Astrocyte of the hippocampus (primary cell): Measurements from ENCODE around the gene DAAM2.

Experiments
- DNase-seq: peaks from one replicate; pipeline ENCODE4 v3.0.0; 2011; ENCODE audit warnings: low read depth, low spot score

The DAAM2 gene

DNA sequence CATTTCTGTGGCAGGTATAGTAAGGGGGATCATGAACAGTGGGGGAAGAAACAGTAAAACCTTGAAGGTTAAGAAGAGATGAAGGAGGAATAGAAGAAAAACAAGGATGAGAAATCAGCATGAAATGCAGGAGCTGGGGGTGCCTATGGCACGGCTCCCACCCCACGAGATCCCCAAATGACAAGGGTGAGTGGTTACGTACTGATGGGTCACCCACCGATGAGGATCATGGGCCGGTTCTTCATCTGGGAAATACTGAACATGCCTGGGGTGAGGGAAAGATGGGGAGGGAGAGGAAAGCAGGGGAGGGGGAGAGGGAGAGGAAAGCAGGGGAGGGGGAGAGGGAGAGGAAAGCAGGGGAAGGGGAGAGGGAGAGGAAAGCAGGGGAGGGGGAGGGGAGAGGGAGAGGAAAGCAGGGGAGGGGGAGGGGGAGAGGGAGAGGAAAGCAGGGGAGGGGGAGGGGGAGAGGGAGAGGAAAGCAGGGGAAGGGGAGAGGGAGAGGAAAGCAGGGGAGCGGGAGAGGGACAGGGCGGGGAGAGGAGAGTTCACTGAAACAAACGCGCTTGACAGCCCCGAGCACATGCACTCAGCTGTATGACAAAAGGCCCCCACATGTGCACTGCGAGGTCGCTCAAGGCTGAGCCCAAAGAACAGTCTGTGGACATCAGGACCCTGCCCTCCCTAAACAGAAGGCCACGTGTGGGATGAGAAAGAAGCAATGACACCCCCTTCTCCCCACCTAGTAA is 116.8 kb downstream of the DAAM2 start:
- no peak for DNase-seq

DNA sequence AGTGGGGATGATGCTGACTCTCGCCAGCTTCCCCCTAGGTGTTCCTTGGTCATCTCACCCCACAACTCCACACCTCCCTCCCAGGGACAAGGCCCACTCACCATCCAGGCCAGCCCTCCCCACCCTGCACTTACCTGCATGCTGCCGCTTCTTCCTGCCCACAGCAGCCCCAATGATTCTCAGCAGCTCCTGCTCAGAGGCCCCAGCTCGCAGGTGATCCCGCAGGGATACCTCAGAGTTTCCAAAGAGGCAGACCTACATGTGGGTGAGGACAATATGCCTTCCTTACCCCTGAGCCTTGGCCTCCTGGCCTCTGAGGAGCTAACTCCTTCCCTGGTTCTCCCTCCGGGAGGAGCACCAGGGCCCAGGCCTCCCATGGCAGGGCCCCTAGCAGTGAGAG is 117.5 kb downstream of the DAAM2 start:
- DNase-seq, result no peak

DNA sequence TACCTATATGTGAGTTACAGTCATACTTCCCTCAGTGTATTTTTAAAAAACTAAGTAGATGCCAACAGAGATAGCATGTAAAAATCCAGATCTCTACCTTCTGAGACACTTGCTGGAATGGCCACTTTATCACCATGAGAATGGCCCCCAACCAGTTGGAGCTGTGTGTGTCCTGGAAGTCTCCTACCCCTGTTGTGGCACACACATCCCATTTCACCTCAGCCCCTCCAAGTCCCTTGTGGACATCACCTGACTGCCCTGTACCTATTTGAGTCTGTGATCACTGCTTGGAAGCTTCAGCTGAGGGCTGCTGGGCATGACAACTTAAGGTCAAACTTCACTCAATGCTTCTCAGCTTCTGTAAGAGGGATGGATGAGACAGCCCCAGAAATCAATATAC is 118.0 kb downstream of the DAAM2 start:
- no peak for DNase-seq

DNA sequence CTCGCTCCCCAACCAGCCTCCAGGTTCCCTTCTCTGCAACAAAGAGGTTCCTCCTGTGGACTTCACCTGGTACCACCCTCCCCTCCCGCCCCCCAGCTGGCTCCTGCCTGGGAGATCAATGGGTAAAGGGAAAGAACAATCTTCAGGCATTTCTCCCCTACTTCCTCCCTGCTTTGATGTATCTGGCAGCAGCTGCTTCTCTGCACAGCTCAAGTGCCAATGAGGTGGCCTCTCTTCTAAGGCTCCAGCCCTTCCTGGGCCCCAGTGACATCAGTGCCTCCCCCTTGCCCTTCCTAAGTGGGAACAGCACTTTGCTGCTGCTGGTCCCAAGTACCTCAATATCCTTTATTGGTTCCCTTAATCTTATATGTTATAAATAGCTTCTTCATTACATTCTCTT is 118.6 kb downstream of the DAAM2 start:
- DNase-seq, result no peak

DNA sequence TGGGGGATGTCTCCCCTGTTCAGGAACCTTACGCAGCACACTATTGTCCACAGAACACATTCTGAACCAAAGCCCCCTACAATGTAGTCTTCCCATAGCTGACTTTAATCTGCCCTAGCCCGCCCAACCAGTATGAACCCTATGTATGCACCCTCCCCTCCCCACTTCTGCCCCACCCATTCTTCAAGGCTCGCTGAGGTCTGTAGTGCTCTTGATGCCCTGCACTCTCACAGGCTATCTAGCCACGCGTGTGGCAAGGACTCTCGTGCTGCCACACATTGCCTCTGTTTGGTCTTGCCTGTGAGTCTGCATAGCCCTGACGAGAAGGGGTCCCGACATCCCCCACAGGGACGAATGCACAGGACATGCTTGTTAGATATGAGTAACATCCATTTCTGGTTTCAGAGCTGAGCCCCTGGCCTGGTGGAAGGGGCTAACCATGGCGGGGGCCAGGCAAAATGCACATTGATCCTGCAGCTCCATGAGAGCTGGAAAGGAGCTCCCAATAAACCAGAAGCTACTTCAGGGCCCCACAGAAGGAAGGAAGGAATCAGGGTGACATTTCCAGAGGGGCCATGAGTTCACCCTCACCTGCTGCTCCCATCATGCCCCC is 119.4 kb downstream of the DAAM2 start:
- no peak for DNase-seq

DNA sequence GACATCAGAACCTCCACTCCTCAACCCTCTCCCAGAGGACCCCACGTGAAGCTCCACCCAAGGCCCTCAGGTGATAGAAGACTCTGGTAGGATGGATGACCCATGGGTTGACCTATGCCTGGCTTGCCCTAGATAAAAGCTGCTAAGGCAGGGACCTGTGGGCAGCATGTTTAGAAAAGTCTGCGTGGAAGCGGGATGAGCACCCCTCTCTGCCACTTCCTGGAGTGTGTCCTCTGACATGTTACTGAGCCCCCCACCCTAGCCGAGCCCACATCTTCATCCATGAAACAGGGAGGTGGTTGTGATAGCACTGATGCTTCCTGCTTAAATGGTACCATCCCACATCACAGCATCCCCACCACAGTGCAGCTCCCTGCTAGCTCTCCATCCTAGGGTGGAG is 120.3 kb downstream of the DAAM2 start:
- DNase-seq, result no peak

DNA sequence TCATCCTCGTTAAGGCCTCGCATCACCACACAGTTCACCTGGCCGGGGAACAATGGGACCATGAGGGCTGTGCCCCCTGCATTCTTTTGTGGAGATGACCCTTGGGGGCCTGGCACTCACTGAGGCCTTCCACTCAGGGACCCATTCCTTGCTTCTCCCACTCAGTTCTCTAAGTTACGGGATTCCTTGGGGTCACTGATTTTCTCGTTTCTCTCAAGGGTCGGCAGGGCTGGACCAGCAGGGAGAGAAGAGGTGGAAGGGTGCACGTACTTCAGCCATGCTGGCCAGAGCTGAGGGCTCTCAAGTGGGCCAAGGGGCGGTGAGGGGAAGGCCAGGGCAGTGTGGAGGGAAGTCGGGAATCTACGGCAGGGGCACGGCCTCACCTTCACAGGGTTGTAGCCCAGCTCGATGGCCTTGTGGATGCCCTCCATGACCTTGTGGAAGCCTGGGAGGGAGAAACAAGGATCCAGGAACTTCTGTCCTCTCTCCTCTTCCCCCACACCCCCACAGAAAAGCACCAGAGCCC is 121.3 kb downstream of the DAAM2 start:
- DNase-seq, result no peak

DNA sequence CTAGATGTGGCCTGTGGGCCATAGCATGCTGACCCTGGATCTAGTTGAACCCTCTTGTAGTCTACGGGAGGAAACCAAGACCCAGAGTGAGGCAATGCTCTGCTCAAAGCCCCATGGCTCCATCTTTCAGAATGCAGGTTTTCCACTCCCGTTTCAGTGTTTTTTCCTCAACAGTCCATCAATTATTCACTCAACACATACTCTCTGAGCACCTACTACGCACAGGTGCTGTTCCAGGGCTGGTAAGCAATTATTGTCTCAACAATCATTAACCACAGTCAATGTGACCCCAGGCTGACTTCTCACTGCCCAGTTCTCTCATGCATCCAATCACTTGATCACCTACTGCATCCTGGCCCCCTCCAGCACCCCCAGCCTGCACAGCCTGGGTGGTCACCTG is 122.1 kb downstream of the DAAM2 start:
- no peak for DNase-seq

DNA sequence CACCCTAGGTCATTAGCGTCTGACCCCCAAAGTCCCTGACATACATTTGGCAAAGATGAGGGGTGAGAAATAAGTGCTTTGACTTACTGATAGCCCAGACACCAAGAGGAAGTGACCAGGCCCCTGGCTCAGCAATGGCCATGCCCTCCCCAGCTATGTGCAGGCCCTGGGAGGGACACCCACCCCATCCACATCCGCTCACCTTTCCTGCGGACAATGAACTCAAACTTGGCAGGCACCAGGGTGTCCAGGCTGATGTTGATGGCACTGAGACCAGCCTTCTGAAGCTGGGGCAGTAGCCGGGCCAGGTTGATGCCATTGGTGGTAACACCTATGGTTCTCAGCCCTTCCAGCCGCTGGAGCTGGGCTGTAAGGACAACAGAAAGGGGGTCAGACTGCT is 123.7 kb downstream of the DAAM2 start:
- no peak for DNase-seq

DNA sequence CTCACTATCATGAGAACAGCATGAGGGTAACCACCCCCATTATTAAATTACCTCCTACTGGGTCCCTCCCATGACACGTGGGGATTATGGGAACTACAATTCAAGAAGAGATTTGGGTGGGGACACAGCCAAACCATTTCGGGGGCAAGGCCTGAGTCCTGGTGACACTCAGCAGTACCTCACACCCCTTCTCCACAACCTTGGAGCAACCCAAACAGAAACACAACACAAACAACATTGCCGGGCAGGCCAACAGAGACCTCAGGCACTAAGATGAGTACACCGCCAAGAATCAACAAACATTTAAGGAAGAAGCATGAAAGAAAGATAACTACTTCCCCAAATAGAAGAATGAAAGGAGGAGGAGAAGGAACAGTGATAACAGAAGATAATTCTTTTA is 125.2 kb downstream of the DAAM2 start:
- DNase-seq, result no peak

DNA sequence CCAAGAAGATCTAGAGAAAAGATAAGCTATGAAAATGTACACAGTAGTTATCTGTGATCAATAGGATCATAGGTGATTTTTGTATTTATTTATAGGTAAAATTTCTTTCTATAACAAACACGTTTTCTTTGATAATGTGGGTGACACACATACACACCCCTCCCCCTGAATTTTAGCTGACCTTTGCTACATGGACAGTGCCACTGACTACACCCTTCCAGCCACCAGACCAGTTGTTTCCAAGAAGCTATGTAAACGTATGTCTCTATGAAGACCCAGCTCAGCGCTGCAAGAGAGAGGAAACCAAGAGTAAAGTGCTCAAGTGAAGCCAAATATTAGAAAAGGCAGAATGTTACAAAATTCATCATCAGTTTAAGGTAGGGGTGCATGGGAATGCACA is 125.8 kb downstream of the DAAM2 start:
- DNase-seq, result no peak

DNA sequence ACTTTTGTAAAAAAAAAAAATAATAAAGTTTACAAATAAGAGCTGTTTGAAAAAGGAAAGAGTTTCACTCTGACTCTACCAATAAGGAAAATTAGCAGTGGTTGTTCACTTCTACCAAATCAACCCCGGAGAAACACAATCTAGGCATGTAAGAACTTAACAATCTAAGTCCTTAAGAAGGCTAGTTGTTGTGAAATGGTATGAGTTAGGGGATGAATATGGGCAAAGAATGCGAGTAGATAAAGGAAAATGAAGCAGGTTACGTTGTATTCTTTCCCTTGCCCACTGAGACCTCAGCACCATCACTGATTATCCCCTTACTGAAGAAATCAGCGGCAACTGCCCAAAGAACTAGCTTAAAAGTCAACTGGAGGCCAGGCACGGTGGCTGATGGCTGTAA is 126.7 kb downstream of the DAAM2 start:
- DNase-seq, result no peak

DNA sequence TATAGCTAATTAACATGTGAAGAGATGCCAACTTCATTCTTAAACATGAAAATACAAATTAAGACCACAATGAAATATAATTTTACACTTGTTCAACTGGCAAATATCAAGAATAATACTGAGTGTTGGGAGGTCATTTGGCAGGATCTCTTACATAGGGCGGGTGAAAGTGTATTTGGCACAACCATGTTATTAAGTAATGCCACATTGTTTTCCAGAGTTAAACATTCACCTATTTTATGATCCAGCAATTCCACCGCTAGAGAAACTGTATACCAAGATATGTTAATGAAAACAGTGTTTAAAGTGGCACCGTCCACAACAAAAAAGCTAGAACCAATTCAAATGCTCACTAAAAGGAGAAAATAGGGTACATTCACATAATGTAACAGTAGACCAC is 128.0 kb downstream of the DAAM2 start:
- no peak for DNase-seq

DNA sequence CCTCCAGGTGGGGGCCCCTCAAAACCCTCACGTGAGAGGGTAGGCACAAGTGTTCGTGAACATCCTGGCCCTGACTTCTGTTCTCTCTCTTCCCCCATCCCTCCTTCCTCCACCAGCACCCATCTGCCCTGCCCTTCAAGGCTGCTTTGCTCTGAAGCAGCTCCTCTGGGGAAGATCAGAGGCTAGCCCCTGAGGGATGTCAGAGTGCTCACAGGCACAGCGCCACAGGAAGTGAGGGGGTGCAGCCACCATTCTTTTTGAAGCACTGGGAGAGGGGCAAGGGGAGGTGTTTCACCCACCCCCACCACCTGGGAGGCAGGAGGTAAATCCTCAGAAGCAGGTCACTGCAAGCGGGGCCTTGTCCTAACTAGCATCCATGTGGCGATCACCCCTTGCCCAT is 130.6 kb downstream of the DAAM2 start:
- DNase-seq, result no peak

DNA sequence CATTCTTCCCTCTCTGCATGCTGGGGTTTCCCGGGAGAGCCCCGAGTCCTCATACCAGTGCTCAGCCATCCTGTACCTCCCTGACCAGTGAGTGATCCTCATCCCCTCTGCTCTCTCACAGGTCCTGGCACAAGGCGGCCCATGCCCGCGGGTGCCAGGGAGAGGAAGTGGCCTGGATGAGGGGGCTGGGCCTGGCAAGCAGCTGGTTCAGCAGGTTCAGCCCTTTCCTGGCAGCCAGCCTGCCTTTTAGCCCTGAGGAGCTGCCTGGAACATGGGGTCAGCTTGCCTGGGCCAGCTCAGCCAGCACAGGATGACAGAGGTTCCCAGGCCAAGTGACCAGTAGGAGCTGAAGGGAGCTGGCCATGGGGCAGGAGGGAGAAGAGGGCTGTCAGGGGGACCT is 131.2 kb downstream of the DAAM2 start:
- no peak for DNase-seq

DNA sequence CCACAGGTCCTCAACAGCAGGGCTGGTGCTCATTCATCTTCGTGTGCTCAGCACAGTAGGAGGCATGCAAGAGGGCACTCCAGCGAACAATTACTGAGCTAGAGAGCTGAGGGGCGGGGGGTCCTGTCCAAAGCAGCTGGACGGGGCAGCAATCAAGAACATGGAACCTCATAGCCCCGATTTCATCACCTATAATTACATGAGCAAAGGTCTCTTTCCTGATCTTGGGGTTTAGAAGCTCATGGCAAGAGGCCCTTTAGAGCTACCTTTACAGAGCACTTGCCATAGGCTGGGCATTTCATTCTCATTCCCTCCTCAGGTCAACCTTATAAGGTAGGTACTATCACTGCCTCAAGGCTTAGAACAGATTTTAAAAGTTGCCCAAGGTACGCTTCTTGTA is 131.7 kb downstream of the DAAM2 start:
- no peak for DNase-seq

DNA sequence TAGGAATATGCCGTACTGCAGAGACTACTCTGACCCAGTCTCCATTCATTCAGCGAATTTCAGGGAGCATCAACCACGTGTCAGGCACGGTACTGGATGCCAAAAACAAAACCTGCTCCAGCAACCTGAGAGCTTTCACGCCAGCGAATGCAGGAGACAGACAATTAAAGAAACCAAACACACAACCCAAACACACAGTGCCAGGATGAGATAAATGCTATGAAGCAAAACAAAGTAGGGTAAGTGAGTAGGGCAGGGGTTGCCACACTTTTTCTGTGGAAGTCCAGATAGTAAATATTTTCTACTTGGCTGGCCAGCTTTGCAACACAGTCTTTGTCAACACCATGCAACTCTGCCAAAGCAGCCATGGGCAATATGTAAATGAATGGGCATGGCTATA is 132.1 kb downstream of the DAAM2 start:
- DNase-seq, result no peak

DNA sequence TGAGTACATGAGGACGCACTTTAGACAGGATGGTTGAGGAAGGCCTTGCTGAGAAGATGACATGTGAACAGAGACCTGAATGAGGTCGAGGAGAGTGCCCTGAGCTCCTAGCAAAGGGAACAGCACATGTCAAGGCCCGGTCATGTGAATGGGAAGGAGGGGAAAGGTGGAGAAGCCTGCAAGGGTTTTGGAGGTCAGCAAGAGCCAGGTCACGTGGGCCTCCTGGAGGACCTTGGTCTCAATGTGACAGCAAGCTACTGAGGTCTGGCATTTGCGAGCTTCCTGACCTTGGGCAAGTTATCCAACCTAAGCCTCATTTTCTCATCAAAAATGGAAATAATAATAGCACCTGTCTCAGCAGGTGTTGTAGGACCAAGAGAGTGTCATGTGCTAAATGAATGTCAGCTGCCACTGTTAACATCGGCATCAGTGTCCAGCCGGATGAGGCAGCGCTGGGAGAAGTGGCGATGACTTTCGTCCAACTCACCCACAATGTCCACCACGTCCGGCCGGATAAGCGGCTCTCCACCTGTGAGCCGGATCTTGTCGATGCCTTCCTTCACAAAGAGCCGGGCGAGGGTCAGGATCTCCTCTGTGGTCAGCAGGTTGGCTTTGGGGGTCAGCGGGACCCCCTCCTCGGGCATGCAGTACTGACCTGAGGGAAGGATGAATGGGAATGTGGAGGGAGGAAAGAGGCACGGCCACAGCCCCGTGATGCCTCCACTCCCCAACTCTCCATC is 133.2 kb downstream of the DAAM2 start:
- DNase-seq, result no peak

DNA sequence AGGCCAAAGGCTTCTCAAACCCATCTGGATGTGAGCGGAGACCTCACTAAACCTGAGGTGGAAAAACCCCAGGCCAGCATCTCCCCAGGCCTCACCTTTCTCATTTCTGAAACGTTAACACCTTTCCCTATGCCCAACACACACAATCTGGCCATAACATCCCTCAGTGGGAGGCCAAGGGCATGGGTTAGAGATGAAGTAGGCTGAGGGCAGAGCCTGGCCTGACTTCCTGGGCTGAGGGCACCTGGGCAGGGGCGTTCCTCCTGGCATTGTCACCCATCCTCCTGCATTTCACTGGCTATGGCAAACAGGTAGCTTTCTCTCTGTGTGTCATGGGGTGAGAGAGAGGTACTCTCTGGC is 133.7 kb downstream of the DAAM2 start:
- no peak for DNase-seq

DNA sequence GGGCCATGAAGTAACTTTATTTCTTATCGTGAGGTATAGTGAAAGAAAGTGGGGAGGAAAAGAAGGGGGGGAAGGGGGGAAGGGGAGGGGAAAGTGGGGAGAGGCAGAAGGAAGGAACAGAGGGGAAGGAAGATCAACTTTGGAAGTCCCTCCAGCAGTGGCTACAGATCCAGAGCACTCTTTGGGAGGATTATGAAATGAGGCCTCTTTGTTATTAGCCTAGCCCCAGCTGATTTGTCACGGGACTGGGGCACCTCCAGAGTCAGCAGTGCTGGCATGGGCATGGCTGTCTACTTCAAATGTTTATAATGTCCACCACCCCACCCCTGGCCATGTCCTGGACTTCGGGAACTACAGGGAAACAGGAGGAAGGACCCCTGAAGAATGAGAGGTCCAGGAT is 134.5 kb downstream of the DAAM2 start:
- no peak for DNase-seq

DNA sequence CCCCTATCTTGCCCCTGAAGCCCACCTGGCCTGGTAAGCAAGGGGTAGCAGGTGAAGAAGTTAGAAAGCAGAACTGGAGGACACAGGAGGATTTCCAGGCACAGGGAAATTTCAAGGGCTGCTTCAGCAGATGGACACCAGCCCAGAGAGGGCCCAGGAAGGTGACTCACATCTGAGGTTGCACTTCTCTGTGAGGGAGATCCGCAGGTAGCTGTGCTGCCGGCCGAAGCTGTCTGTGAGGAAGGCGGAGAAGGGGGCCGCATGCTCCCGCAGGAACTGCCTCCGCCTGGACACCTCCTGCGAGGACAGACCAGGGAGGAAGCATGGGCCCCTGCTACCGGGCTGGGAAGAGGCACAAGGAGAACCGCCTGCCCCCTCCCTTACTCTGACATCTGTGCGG is 135.0 kb downstream of the DAAM2 start:
- peak; percentile 61 for DNase-seq

DNA sequence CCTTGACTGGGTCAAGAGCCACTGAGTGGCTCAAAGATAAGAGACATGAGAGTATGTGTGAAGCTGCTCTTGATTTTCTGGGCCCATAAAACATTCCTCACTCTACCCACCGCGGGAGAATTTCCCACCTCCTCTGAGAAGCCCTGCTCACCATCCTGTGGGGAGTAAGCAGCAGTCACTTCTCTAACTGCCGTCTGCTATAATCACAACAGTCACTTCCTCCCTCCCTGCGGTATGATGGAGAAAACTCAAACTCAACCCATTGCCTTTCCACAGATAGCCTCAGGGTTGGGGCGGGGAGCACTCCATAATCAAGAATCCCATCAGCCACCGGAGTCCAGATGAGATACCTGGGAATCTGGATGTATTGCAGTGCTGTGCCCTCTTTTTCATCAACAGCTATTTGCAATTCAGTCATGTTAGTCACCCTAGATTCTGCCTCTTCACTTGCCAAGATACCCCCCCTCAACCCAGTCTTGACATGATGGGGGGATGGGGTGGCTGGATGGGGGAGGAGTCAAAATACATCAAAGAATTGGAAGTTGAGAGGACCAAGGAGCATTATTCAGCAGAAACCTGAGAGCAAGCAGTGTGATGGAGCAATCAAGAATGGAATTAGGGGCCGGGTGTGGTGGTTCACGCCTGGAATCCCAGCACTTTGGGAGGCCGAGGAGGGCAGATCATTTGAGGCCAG is 137.0 kb downstream of the DAAM2 start:
- no peak for DNase-seq
